A549 (cell line): ENCODE data around the gene CACNA1C. TPM values are rescaled to one million over a fixed set of nuclear protein-coding genes. Genes with fewer than 3 reads are reported as not detected.

ENCODE experiments used
- ATAC-seq, 2 experiments: fragments of 200-7000 bp in 1 of 2; fragments of >200 bp in 1 of 2; cut with Nextera tagmentation in 1 of 2; cut with Tn5 transposase in 1 of 2; 3 replicates each; pipeline versions ENCODE4 v1.8.0 to v1.9.1; 2018 to 2020; ENCODE audit warnings: mild to moderate bottlenecking in 1 of 2, moderate library complexity in 1 of 2
- CTCF ChIA-PET: fragments of 300-600 bp; sonication (Branson Sonifier 250); formaldehyde crosslinking; extraction: SDS; loops from one replicate; lab custom pipeline; 2021; ENCODE audit warnings: antibody characterized with exemption, inconsistent platforms; lab: Yijun Ruan, JAX
- POLR2A ChIA-PET: fragments of 350-600 bp; formaldehyde crosslinking; extraction: SDS; loops from one replicate; lab custom pipeline; 2021; ENCODE audit warnings: antibody characterized with exemption, inconsistent platforms; lab: Yijun Ruan, JAX
- DNase-seq, 2 experiments: peaks; one replicate each; pipeline versions ENCODE4 v3.0.0 to v3.0.0-alpha.2; 2011 to 2016; ENCODE audit warnings: low read depth in 1 of 2, low spot score in 1 of 2
- FAIRE-seq: peaks from 2 replicates; lab custom pipeline; 2011; peaks lifted over from hg19 to GRCh38; lab: Jason Lieb, UNC
- H3K27ac ChIP-seq, 2 experiments: fragments of >200 bp; sonication (Bioruptor Twin); formaldehyde crosslinking; 3 replicates each; pipeline ENCODE4 v1.5.1; 2016 to 2017
- H3K4me1 ChIP-seq: fragments of >200 bp; sonication (Bioruptor Twin); formaldehyde crosslinking; 3 replicates; pipeline ENCODE4 v1.6.1; 2016
- H3K4me2 ChIP-seq: fragments of >200 bp; sonication (Bioruptor Twin); formaldehyde crosslinking; 3 replicates; pipeline ENCODE4 v1.6.1; 2016
- H3K4me3 ChIP-seq: fragments of >200 bp; sonication (Bioruptor Twin); formaldehyde crosslinking; 3 replicates; pipeline ENCODE4 v1.5.1; 2016
- H3K9me3 ChIP-seq: fragments of >200 bp; sonication (Bioruptor Twin); formaldehyde crosslinking; 3 replicates; pipeline ENCODE4 v1.6.1; 2016
- ATOH8 ChIP-seq: fragments of 250-450 bp; sonication (Bioruptor Pico); IDR thresholded peaks from 2 replicates; pipeline ENCODE4 v1.5.0; 2020; ENCODE audit warnings: low read depth, mild to moderate bottlenecking, moderate library complexity
- BCL3 ChIP-seq: fragments of >200 bp; sonication (Bioruptor Twin); formaldehyde crosslinking; IDR thresholded peaks from 3 replicates; pipeline ENCODE4 v1.6.1; 2016
- CEBPB ChIP-seq, 2 experiments: fragments of >200 bp in 1 of 2; sonication (Bioruptor Twin) in 1 of 2; formaldehyde crosslinking in 1 of 2; IDR thresholded peaks; 2 replicates each; pipeline ENCODE4 v1.6.1; 2012 to 2016
- CHD2 ChIP-seq: fragments of 150-350 bp; IDR thresholded peaks from 2 replicates; pipeline ENCODE4 v1.6.1; 2014; ENCODE audit warnings: low read length; ENCODE audit not compliant: partially characterized antibody
- EHF ChIP-seq: fragments of 250-450 bp; sonication (Bioruptor Pico); IDR thresholded peaks from 2 replicates; pipeline ENCODE4 v1.5.0; 2020; ENCODE audit warnings: mild to moderate bottlenecking
- EHMT2 ChIP-seq: fragments of 200-600 bp; sonication (generic); IDR thresholded peaks from 2 replicates; pipeline ENCODE4 v1.6.1; 2016; ENCODE audit warnings: antibody characterized with exemption, low read depth, mild to moderate bottlenecking, moderate library complexity
- EP300 ChIP-seq, 2 experiments: fragments of >200 bp; sonication (Bioruptor Twin); formaldehyde crosslinking; IDR thresholded peaks; 2 replicates in 1 of 2; 3 replicates in 1 of 2; pipeline ENCODE4 v1.6.1; 2016 to 2017
- ESRRA ChIP-seq: fragments of 150-350 bp; IDR thresholded peaks from 2 replicates; pipeline ENCODE4 v1.6.1; 2014; ENCODE audit warnings: mild to moderate bottlenecking, low read length, borderline replicate concordance
- FOSL2 ChIP-seq, 2 experiments: fragments of 450-650 bp in 1 of 2; fragments of >200 bp in 1 of 2; sonication (Bioruptor Twin) in 1 of 2; formaldehyde crosslinking; IDR thresholded peaks; 2 replicates each; pipeline versions ENCODE4 v1.5.0 to v1.6.1; 2016 to 2020; ENCODE audit warnings: mild to moderate bottlenecking in 1 of 2, moderate library complexity in 1 of 2
- FOXS1 ChIP-seq: fragments of 250-450 bp; sonication (Bioruptor Pico); IDR thresholded peaks from 2 replicates; pipeline ENCODE4 v1.5.0; 2020; ENCODE audit warnings: mild to moderate bottlenecking, moderate library complexity
- GATA3 ChIP-seq: IDR thresholded peaks from 2 replicates; pipeline ENCODE4 v1.6.1; 2012; ENCODE audit warnings: borderline replicate concordance
- HOXB5 ChIP-seq: fragments of 250-450 bp; sonication (Bioruptor Pico); IDR thresholded peaks from 2 replicates; pipeline ENCODE4 v1.5.0; 2020; ENCODE audit warnings: mild to moderate bottlenecking, moderate library complexity
- MYC ChIP-seq: IDR thresholded peaks from 2 replicates; pipeline ENCODE4 v1.6.1; 2012; ENCODE audit warnings: mild to moderate bottlenecking, inconsistent platforms, low read length, improper control_type of control experiment, borderline replicate concordance
- PBX3 ChIP-seq: IDR thresholded peaks from 2 replicates; pipeline ENCODE4 v1.6.1; 2012
- PHF8 ChIP-seq: fragments of 200-600 bp; sonication (generic); IDR thresholded peaks from 2 replicates; pipeline ENCODE4 v1.6.1; 2016; ENCODE audit warnings: low read depth, mild to moderate bottlenecking, antibody characterized with exemption, moderate library complexity, borderline replicate concordance
- POLR2A ChIP-seq: IDR thresholded peaks from 2 replicates; pipeline ENCODE4 v1.6.1; 2012; ENCODE audit warnings: mild to moderate bottlenecking, low read length
- RAD21 ChIP-seq, 2 experiments: fragments of >200 bp in 1 of 2; sonication (Bioruptor Twin) in 1 of 2; formaldehyde crosslinking in 1 of 2; IDR thresholded peaks in 1 of 2; conservative IDR thresholded peaks in 1 of 2; 2 replicates in 1 of 2; 3 replicates in 1 of 2; pipeline ENCODE4 v1.6.1; 2012 to 2018; ENCODE audit warnings: inconsistent platforms in 1 of 2
- RARB ChIP-seq: fragments of 250-450 bp; sonication (Bioruptor Pico); IDR thresholded peaks from 2 replicates; pipeline ENCODE4 v1.8.0; 2021; ENCODE audit warnings: mild to moderate bottlenecking, moderate library complexity
- RFX5 ChIP-seq: fragments of 450-650 bp; IDR thresholded peaks from 2 replicates; pipeline ENCODE4 v1.7.1; 2014; ENCODE audit warnings: antibody characterized with exemption, mild to moderate bottlenecking, moderate library complexity
- RNF2 ChIP-seq: fragments of 200-600 bp; sonication (generic); IDR thresholded peaks from 2 replicates; pipeline ENCODE4 v1.6.1; 2016; ENCODE audit warnings: low read depth, mild to moderate bottlenecking, antibody characterized with exemption, moderate library complexity, borderline replicate concordance
- TFCP2L1 ChIP-seq: fragments of 250-450 bp; sonication (Bioruptor Pico); IDR thresholded peaks from 2 replicates; pipeline ENCODE4 v1.5.0; 2021; ENCODE audit warnings: mild to moderate bottlenecking
- TP53 ChIP-seq: fragments of 250-450 bp; sonication (Bioruptor Pico); IDR thresholded peaks from 2 replicates; pipeline ENCODE4 v1.5.0; 2021; ENCODE audit warnings: mild to moderate bottlenecking, moderate library complexity
- USF2 ChIP-seq: fragments of 450-650 bp; IDR thresholded peaks from 2 replicates; pipeline ENCODE4 v1.6.1; 2014; ENCODE audit warnings: antibody characterized with exemption
- ZFP36 ChIP-seq: fragments of 450-650 bp; IDR thresholded peaks from 2 replicates; pipeline ENCODE4 v1.6.1; 2014; ENCODE audit warnings: borderline replicate concordance; ENCODE audit not compliant: partially characterized antibody
- ZNF302 ChIP-seq: fragments of 250-450 bp; sonication (Bioruptor Pico); IDR thresholded peaks from 2 replicates; pipeline ENCODE4 v1.9.0; 2021; ENCODE audit warnings: inconsistent platforms, mild to moderate bottlenecking, moderate library complexity
- WGBS: methylation state at CpG from one replicate; pipeline ENCODE4 v1.1.6; 2017; ENCODE audit errors: missing lambda C conversion rate; 5-methylcytosine and 5-hydroxymethylcytosine counted together
- polyA plus RNA-seq, 4 experiments: library from polyadenylated mRNA; depleted of rRNA in 3 of 4; stranded (reverse); fragments of >200 nt; fragmentation: RNase III in 1 of 4; extraction: RNeasy Plus Mini Kit Qiagen cat#74134 plus additional on column Dnase treatment in 1 of 4; gene quantifications; 2 replicates in 3 of 4; 3 replicates in 1 of 4; pipeline ENCODE4 v1.2.3, GENCODE V29; 2011 to 2017

The CACNA1C gene
- polyA plus RNA-seq, 2 of the 4 experiments (the other 2 are of a cell fraction), result not detected

- 24% methylated on average over 4 of the region's 4 CpGs for WGBS
- no peak for ATAC-seq
- H3K27ac ChIP-seq, result no peak overlapping the region
- no peaks in the 10 kb centered on the region for H3K4me1 ChIP-seq
- no peak for DNase-seq
- H3K9me3 ChIP-seq, result no peaks in the 10 kb centered on the region
- no peak for TF ChIP-seq PBX3
- no peak for TF ChIP-seq RFX5
- TF ChIP-seq CHD2, result no peak
- no peak for TF ChIP-seq TP53 (CRISPR knock-in tag)
- no peak for TF ChIP-seq PHF8
- no peak for TF ChIP-seq MYC
- TF ChIP-seq GATA3, result no peak
- TF ChIP-seq EHF, result no peak
- no peak for TF ChIP-seq RARB (CRISPR knock-in tag)
- no peak for TF ChIP-seq TFCP2L1 (CRISPR knock-in tag)
- TF ChIP-seq HOXB5, result no peak
- TF ChIP-seq RNF2, result no peak
- no peak for TF ChIP-seq POLR2A
- TF ChIP-seq RAD21 (conservative IDR thresholded peaks at IDR 0.05 in 1 of 2, IDR thresholded peaks at IDR 0.05 in 1 of 2), result no peak
- no peak for TF ChIP-seq BCL3
- TF ChIP-seq USF2, result no peak
- no peak for TF ChIP-seq FOSL2 (IDR thresholded peaks at IDR 0.05)
- no peak for TF ChIP-seq FOSL2 (CRISPR knock-in tag; IDR thresholded peaks at IDR 0.05)
- TF ChIP-seq, all 56 proteins: peak for 0
- ChIA-PET CTCF (interaction anchor here (0.7 to 1.1 kb wide), 2 partner anchors 214 to 440 kb away, joined by 3 read pairs; no protein-coding TSS in a partner anchor), POLR2A (no interaction called here)
- Histone ChIP-seq H3K4me2 (no peak overlapping the region), H3K4me3 (no peak overlapping the region)
- no peak for FAIRE-seq
Observed at GRCh38 chr12:2271961-2272360, 219.2 kb downstream of the CACNA1C start.

GRCh38 chr12:2273288-2273687 is 220.5 kb downstream of the CACNA1C start:
- no peak for FAIRE-seq

More at GRCh38 chr12:2273288-2273687, 220.5 kb downstream of the CACNA1C start:
- no peaks in the 10 kb centered on the region for H3K4me1 ChIP-seq
- no peaks in the 10 kb centered on the region for H3K9me3 ChIP-seq
- TF ChIP-seq EHMT2 (no peak), FOXS1 (CRISPR knock-in tag) (no peak), ZNF302 (CRISPR knock-in tag) (no peak), TP53 (CRISPR knock-in tag) (no peak), CEBPB (IDR thresholded peaks at IDR 0.05) (no peak), CHD2 (no peak), EP300 (IDR thresholded peaks at IDR 0.05) (no peak), ZFP36 (no peak), RNF2 (no peak), ATOH8 (CRISPR knock-in tag) (no peak), ESRRA (no peak)
- TF ChIP-seq, all 56 proteins: peak for 0
- ChIA-PET CTCF (interaction anchor here (0.8 to 1.6 kb wide), 4 partner anchors 31 to 215 kb away, joined by 3 read pairs; no protein-coding TSS in a partner anchor), POLR2A (no interaction called here)
- Histone ChIP-seq H3K4me3 (no peak overlapping the region), H3K4me2 (no peak overlapping the region), H3K27ac (no peak overlapping the region)
- DNase-seq (no peak), ATAC-seq (no peak)
- WGBS, result 18% methylated on average over 4 of the region's 4 CpGs
